H1 (cell line): ENCODE data around the gene POLA2. TPM values are rescaled to one million over a fixed set of nuclear protein-coding genes. Genes with fewer than 3 reads are reported as not detected.

Source experiments
- CBX8 ChIP-seq: fragments of 300-800, 300-1000 bp; sonication (generic); IDR thresholded peaks from 2 replicates; pipeline ENCODE4 v1.7.1; 2016; ENCODE audit warnings: low read depth, low read length, borderline replicate concordance
- HDAC2 ChIP-seq, 2 experiments: fragments of 300-600 bp in 1 of 2; sonication (generic) in 1 of 2; IDR thresholded peaks; 2 replicates each; pipeline ENCODE4 v1.6.1; 2011 to 2012; ENCODE audit warnings: low read depth in 2 of 2, low read length in 2 of 2, mild to moderate bottlenecking in 2 of 2, moderate library complexity in 2 of 2, borderline replicate concordance in 1 of 2, inconsistent platforms in 1 of 2
- HDAC6 ChIP-seq: IDR thresholded peaks from one replicate; pipeline ENCODE4 v1.7.1; 2012; ENCODE audit warnings: low read depth, mild to moderate bottlenecking, inconsistent platforms, low read length, moderate library complexity
- KDM5A ChIP-seq: fragments of 200-600 bp; IDR thresholded peaks from 2 replicates; pipeline ENCODE4 v1.7.1; 2012; ENCODE audit warnings: mild to moderate bottlenecking, low read length, inconsistent platforms, mixed read lengths
- RFX5 ChIP-seq: IDR thresholded peaks from 2 replicates; pipeline ENCODE4 v1.6.1; 2011; ENCODE audit warnings: low read depth, low read length, improper control_type of control experiment, borderline replicate concordance
- RNF2 ChIP-seq: fragments of 200-900, 300-1000 bp; sonication (generic); IDR thresholded peaks from 2 replicates; pipeline ENCODE4 v1.7.1; 2016; ENCODE audit warnings: borderline replicate concordance, low read depth, mild to moderate bottlenecking, antibody characterized with exemption, low read length; ENCODE audit not compliant: poor library complexity, severe bottlenecking; ENCODE audit errors: missing control alignments
- TAF7 ChIP-seq: optimal IDR thresholded peaks from 2 replicates; pipeline ENCODE3; 2011; ENCODE audit warnings: low read depth, mild to moderate bottlenecking, inconsistent platforms, low read length, moderate library complexity, borderline replicate concordance
- TCF12 ChIP-seq: IDR thresholded peaks from 2 replicates; pipeline ENCODE4 v1.6.1; 2011; ENCODE audit warnings: low read depth, mild to moderate bottlenecking, low read length
- polyA plus RNA-seq, 7 experiments: library from polyadenylated mRNA; depleted of rRNA in 3 of 7; stranded (reverse) in 5 of 7; unstranded in 2 of 7; fragments of >200 nt in 5 of 7; fragments of 200-250 nt in 2 of 7; gene quantifications; 1 replicate in 5 of 7; 2 replicates in 1 of 7; 4 replicates in 1 of 7; pipeline versions ENCODE4 v1.2.1 to v1.2.3, GENCODE V29; 2011 to 2013; ENCODE audit warnings: missing spikeins in 2 of 7, mixed read lengths in 2 of 7
- total RNA-seq: library from RNA; stranded (reverse); fragmentation: NEBNext Ultra II Directional; extraction: Animal tissue kit (Norgen Biotek cat#: 25700); gene quantifications from 2 replicates; pipeline ENCODE4 v1.2.1, GENCODE V29; 2021
- TF ChIP-seq, protein P1 (sequence below): fragments of 300-600 bp; sonication (generic); IDR thresholded peaks from 2 replicates; pipeline ENCODE4 v1.7.1; 2012; ENCODE audit warnings: low read length, moderate library complexity, mild to moderate bottlenecking, inconsistent platforms; ENCODE audit not compliant: insufficient replicate concordance

Gene POLA2
- total and polyA plus RNA-seq, 2 of the 8 experiments (the other 6 are each of a cell fraction or from before 2014, with no cell fraction given), result 31.2 to 55.9 TPM

- TF ChIP-seq, protein P1, sequence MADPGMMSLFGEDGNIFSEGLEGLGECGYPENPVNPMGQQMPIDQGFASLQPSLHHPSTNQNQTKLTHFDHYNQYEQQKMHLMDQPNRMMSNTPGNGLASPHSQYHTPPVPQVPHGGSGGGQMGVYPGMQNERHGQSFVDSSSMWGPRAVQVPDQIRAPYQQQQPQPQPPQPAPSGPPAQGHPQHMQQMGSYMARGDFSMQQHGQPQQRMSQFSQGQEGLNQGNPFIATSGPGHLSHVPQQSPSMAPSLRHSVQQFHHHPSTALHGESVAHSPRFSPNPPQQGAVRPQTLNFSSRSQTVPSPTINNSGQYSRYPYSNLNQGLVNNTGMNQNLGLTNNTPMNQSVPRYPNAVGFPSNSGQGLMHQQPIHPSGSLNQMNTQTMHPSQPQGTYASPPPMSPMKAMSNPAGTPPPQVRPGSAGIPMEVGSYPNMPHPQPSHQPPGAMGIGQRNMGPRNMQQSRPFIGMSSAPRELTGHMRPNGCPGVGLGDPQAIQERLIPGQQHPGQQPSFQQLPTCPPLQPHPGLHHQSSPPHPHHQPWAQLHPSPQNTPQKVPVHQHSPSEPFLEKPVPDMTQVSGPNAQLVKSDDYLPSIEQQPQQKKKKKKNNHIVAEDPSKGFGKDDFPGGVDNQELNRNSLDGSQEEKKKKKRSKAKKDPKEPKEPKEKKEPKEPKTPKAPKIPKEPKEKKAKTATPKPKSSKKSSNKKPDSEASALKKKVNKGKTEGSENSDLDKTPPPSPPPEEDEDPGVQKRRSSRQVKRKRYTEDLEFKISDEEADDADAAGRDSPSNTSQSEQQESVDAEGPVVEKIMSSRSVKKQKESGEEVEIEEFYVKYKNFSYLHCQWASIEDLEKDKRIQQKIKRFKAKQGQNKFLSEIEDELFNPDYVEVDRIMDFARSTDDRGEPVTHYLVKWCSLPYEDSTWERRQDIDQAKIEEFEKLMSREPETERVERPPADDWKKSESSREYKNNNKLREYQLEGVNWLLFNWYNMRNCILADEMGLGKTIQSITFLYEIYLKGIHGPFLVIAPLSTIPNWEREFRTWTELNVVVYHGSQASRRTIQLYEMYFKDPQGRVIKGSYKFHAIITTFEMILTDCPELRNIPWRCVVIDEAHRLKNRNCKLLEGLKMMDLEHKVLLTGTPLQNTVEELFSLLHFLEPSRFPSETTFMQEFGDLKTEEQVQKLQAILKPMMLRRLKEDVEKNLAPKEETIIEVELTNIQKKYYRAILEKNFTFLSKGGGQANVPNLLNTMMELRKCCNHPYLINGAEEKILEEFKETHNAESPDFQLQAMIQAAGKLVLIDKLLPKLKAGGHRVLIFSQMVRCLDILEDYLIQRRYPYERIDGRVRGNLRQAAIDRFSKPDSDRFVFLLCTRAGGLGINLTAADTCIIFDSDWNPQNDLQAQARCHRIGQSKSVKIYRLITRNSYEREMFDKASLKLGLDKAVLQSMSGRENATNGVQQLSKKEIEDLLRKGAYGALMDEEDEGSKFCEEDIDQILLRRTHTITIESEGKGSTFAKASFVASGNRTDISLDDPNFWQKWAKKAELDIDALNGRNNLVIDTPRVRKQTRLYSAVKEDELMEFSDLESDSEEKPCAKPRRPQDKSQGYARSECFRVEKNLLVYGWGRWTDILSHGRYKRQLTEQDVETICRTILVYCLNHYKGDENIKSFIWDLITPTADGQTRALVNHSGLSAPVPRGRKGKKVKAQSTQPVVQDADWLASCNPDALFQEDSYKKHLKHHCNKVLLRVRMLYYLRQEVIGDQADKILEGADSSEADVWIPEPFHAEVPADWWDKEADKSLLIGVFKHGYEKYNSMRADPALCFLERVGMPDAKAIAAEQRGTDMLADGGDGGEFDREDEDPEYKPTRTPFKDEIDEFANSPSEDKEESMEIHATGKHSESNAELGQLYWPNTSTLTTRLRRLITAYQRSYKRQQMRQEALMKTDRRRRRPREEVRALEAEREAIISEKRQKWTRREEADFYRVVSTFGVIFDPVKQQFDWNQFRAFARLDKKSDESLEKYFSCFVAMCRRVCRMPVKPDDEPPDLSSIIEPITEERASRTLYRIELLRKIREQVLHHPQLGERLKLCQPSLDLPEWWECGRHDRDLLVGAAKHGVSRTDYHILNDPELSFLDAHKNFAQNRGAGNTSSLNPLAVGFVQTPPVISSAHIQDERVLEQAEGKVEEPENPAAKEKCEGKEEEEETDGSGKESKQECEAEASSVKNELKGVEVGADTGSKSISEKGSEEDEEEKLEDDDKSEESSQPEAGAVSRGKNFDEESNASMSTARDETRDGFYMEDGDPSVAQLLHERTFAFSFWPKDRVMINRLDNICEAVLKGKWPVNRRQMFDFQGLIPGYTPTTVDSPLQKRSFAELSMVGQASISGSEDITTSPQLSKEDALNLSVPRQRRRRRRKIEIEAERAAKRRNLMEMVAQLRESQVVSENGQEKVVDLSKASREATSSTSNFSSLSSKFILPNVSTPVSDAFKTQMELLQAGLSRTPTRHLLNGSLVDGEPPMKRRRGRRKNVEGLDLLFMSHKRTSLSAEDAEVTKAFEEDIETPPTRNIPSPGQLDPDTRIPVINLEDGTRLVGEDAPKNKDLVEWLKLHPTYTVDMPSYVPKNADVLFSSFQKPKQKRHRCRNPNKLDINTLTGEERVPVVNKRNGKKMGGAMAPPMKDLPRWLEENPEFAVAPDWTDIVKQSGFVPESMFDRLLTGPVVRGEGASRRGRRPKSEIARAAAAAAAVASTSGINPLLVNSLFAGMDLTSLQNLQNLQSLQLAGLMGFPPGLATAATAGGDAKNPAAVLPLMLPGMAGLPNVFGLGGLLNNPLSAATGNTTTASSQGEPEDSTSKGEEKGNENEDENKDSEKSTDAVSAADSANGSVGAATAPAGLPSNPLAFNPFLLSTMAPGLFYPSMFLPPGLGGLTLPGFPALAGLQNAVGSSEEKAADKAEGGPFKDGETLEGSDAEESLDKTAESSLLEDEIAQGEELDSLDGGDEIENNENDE, result no peak
- no peak for TF ChIP-seq HDAC2 (IDR thresholded peaks at IDR 0.05; ENCODE audit: borderline replicate concordance in 1 of 2, low read depth in 2 of 2, low read length in 2 of 2)
- TF ChIP-seq KDM5A, result no peak
- TF ChIP-seq TAF7, result no peak
- no peak for TF ChIP-seq HDAC6
- no peak for TF ChIP-seq RFX5
- no peak for TF ChIP-seq CBX8
- no peak for TF ChIP-seq TCF12
- TF ChIP-seq RNF2, result no peak
Observed at GRCh38 chr11:65304613-65305012, 42.9 kb downstream of the POLA2 start (continued).
